ACC112 (cell line): ENCODE data around the gene CES3.

Experiments
- H2AFZ ChIP-seq: fragments of 200-600 bp; sonication (generic); one replicate; pipeline ENCODE4 v1.6.0; 2017; ENCODE audit warnings: antibody characterized with exemption, low read length; ENCODE audit not compliant: unreplicated experiment
- H3K27ac ChIP-seq: fragments of 200-600 bp; sonication (generic); 2 replicates; pipeline ENCODE4 v1.5.1; 2014; ENCODE audit warnings: low read depth, mild to moderate bottlenecking, antibody characterized with exemption, low read length, moderate library complexity
- H3K27me3 ChIP-seq: fragments of 200-600 bp; sonication (generic); 2 replicates; pipeline ENCODE4 v1.6.1; 2014; ENCODE audit warnings: mild to moderate bottlenecking, antibody characterized with exemption, low read length, moderate library complexity, mixed read lengths; ENCODE audit not compliant: insufficient read depth
- H3K36me3 ChIP-seq: fragments of 200-600 bp; sonication (generic); 2 replicates; pipeline ENCODE4 v1.6.1; 2016; ENCODE audit warnings: mild to moderate bottlenecking, antibody characterized with exemption, low read length, moderate library complexity, mixed read lengths; ENCODE audit not compliant: insufficient read depth
- H3K4me1 ChIP-seq: fragments of 200-600 bp; sonication (generic); one replicate; pipeline ENCODE4 v1.6.1; 2016; ENCODE audit warnings: low read length, mixed read lengths; ENCODE audit not compliant: insufficient read depth, unreplicated experiment, control insufficient read depth
- H3K4me3 ChIP-seq: fragments of 200-600 bp; sonication (generic); 2 replicates; pipeline ENCODE4 v1.5.1; 2014; ENCODE audit warnings: mild to moderate bottlenecking, low read depth, low read length
- H3K79me2 ChIP-seq: fragments of 200-600 bp; sonication (generic); one replicate; pipeline ENCODE4 v1.6.0; 2016; ENCODE audit warnings: low read length; ENCODE audit not compliant: control insufficient read depth, unreplicated experiment, insufficient read depth

The CES3 gene

GRCh38 chr16:66919569-66920298 is 41.3 kb upstream of the CES3 start:
- no peak overlapping the region for H3K4me3 ChIP-seq
- peaks cover 17% of the 10 kb centered on the region for H3K27me3 ChIP-seq

GRCh38 chr16:66920299-66920590 is 40.8 kb upstream of the CES3 start:
- H2AFZ ChIP-seq = no peak overlapping the region
- H3K27ac ChIP-seq = no peak overlapping the region
- H3K4me3 ChIP-seq = no peak overlapping the region
- no peaks in the 10 kb centered on the region for H3K36me3 ChIP-seq
- H3K4me1 ChIP-seq = peaks cover 14% of the 10 kb centered on the region
- no peaks in the 10 kb centered on the region for H3K79me2 ChIP-seq
- peaks cover 21% of the 10 kb centered on the region for H3K27me3 ChIP-seq

More at GRCh38 chr16:66919569-66920298, 41.3 kb upstream of the CES3 start:
- H3K36me3 ChIP-seq = no peaks in the 10 kb centered on the region
- H2AFZ ChIP-seq = no peak overlapping the region
- no peaks in the 10 kb centered on the region for H3K79me2 ChIP-seq
- H3K27ac ChIP-seq = no peak overlapping the region
- H3K4me1 ChIP-seq = peaks cover 14% of the 10 kb centered on the region

GRCh38 chr16:66920924-66921680 is 40.0 kb upstream of the CES3 start:
- Histone ChIP-seq H3K4me1 (peaks cover 22% of the 10 kb centered on the region), H3K27ac (no peak overlapping the region), H3K79me2 (no peaks in the 10 kb centered on the region), H3K36me3 (no peaks in the 10 kb centered on the region), H3K27me3 (peaks cover 29% of the 10 kb centered on the region), H3K4me3 (no peak overlapping the region), H2AFZ (no peak overlapping the region)

GRCh38 chr16:66921729-66922450 is 39.2 kb upstream of the CES3 start:
- H3K36me3 ChIP-seq = no peaks in the 10 kb centered on the region
- no peak overlapping the region for H3K27ac ChIP-seq
- H3K27me3 ChIP-seq = peaks cover 29% of the 10 kb centered on the region
- no peak overlapping the region for H2AFZ ChIP-seq
- no peak overlapping the region for H3K4me3 ChIP-seq
- H3K79me2 ChIP-seq = no peaks in the 10 kb centered on the region
- peaks cover 30% of the 10 kb centered on the region for H3K4me1 ChIP-seq

GRCh38 chr16:66923247-66923731 is 37.8 kb upstream of the CES3 start:
- H3K36me3 ChIP-seq = no peaks in the 10 kb centered on the region
- H2AFZ ChIP-seq = no peak overlapping the region
- no peak overlapping the region for H3K27ac ChIP-seq
- peaks cover 29% of the 10 kb centered on the region for H3K27me3 ChIP-seq
- peaks cover 42% of the 10 kb centered on the region for H3K4me1 ChIP-seq
- no peak overlapping the region for H3K4me3 ChIP-seq
- H3K79me2 ChIP-seq = no peaks in the 10 kb centered on the region

- H3K4me3 ChIP-seq = no peak overlapping the region
These were observed 37.2 kb upstream of the CES3 start for GRCh38 chr16:66923866-66924265.

GRCh38 chr16:66924527-66925321 is 36.3 kb upstream of the CES3 start:
- peak overlapping the region; percentile 37 for H2AFZ ChIP-seq
- no peak overlapping the region for H3K27ac ChIP-seq
- H3K4me1 ChIP-seq = peaks cover 47% of the 10 kb centered on the region
- peak overlapping the region; percentile 55 for H3K4me3 ChIP-seq
- no peaks in the 10 kb centered on the region for H3K79me2 ChIP-seq
- peaks cover 25% of the 10 kb centered on the region for H3K27me3 ChIP-seq
- H3K36me3 ChIP-seq = no peaks in the 10 kb centered on the region

More at GRCh38 chr16:66923866-66924265, 37.2 kb upstream of the CES3 start:
- Histone ChIP-seq H3K27ac (no peak overlapping the region), H3K79me2 (no peaks in the 10 kb centered on the region), H3K4me1 (peaks cover 47% of the 10 kb centered on the region), H3K27me3 (peaks cover 29% of the 10 kb centered on the region), H2AFZ (no peak overlapping the region), H3K36me3 (no peaks in the 10 kb centered on the region)

- Histone ChIP-seq H3K4me3 (peak within 1 kb of the TSS; percentile 55), H2AFZ (peak within 1 kb of the TSS; percentile 37), H3K4me1 (peaks cover 47% of the 10 kb centered on the region), H3K27me3 (peaks cover 19% of the 10 kb centered on the region), H3K27ac (peak within 1 kb of the TSS; percentile 66; the same call in 1 of the 2 replicates), H3K79me2 (no peaks in the 10 kb centered on the region), H3K36me3 (no peaks in the 10 kb centered on the region)
These were observed 35.7 kb upstream of the CES3 start, which contains the start of gene RRAD for GRCh38 chr16:66925322-66925840. TSS of gene RRAD (minus strand) at chr16:66925535. CDS start at chr16:66925179, 356 bp downstream.

GRCh38 chr16:66926171-66926947 is 34.7 kb upstream of the CES3 start:
- Histone ChIP-seq H3K4me1 (peaks cover 47% of the 10 kb centered on the region), H3K27me3 (peaks cover 14% of the 10 kb centered on the region), H2AFZ (no peak overlapping the region), H3K4me3 (no peak overlapping the region), H3K79me2 (no peaks in the 10 kb centered on the region), H3K27ac (peak overlapping the region; percentile 66), H3K36me3 (no peaks in the 10 kb centered on the region)
